Stimulated activated CD4-positive, alpha-beta T cell treated with anti-CD3 and anti-CD28 coated beads, Interleukin-4, amount 100 ng/mL, for 4 hours (primary cell): Measurements from ENCODE around the gene ZNF628.

Experiments used
- DNase-seq, 2 experiments: peaks; one replicate each; pipeline ENCODE4 v3.0.0-alpha.2; 2020

ZNF628 gene

GRCh38 chr19:55500368-55500952 lies 24.0 kb downstream of the ZNF628 start:
- DNase-seq = no peak

- no peak for DNase-seq
Measured at GRCh38 chr19:55502197-55502952, 26.0 kb downstream of the ZNF628 start.

GRCh38 chr19:55503157-55503501 lies 26.7 kb downstream of the ZNF628 start:
- no peak for DNase-seq

GRCh38 chr19:55503502-55504251 lies 27.3 kb downstream of the ZNF628 start:
- DNase-seq = peak; percentile 89 to 96

- no peak for DNase-seq
Measured at GRCh38 chr19:55504252-55504603, 27.8 kb downstream of the ZNF628 start.

- no peak for DNase-seq
Measured at GRCh38 chr19:55504981-55505380, 28.6 kb downstream of the ZNF628 start.

GRCh38 chr19:55508120-55508519 lies 31.7 kb downstream of the ZNF628 start:
- DNase-seq = no peak

GRCh38 chr19:55516878-55517620 lies 40.6 kb downstream of the ZNF628 start:
- peak; percentile 87 to 90 for DNase-seq

- DNase-seq = no peak
Measured at GRCh38 chr19:55519451-55520311, 43.3 kb downstream of the ZNF628 start.

- no peak for DNase-seq
Measured at GRCh38 chr19:55520691-55521292, 44.4 kb downstream of the ZNF628 start.

- no peak for DNase-seq
Measured at GRCh38 chr19:55525289-55526101, 49.1 kb downstream of the ZNF628 start.

GRCh38 chr19:55526216-55527196 lies 50.1 kb downstream of the ZNF628 start:
- no peak for DNase-seq

GRCh38 chr19:55527197-55528029 lies 51.0 kb downstream of the ZNF628 start:
- no peak for DNase-seq

GRCh38 chr19:55528030-55528803 lies 51.8 kb downstream of the ZNF628 start:
- DNase-seq = no peak

GRCh38 chr19:55529636-55530234 lies 53.3 kb downstream of the ZNF628 start:
- DNase-seq = no peak

- DNase-seq = no peak
Measured at GRCh38 chr19:55530996-55531395, 54.6 kb downstream of the ZNF628 start.
